Muscle layer of colon (tissue), 2 donors: ENCODE measurements around the gene PDGFA.
"Not testable (repeated sequence)": the region's sequence is repeated elsewhere in the genome, so short reads cannot be mapped to it uniquely, and the experiment has no call there.

Source experiments
- H3K27ac ChIP-seq: one replicate; pipeline ENCODE4 v1.7.0; 2013; ENCODE audit warnings: low read depth, mild to moderate bottlenecking, low read length, moderate library complexity
- H3K27me3 ChIP-seq, 2 donors: one replicate each; pipeline ENCODE4 v1.7.0; 2013; ENCODE audit warnings: low read length in 2 of 2, mild to moderate bottlenecking in 2 of 2; ENCODE audit not compliant: insufficient read depth in 2 of 2, control insufficient read depth in 1 of 2
- H3K36me3 ChIP-seq: one replicate; pipeline ENCODE4 v1.7.0; 2013; ENCODE audit warnings: mild to moderate bottlenecking, low read length; ENCODE audit not compliant: insufficient read depth
- H3K4me1 ChIP-seq: one replicate; pipeline ENCODE4 v1.7.0; 2013; ENCODE audit warnings: mild to moderate bottlenecking, low read length; ENCODE audit not compliant: insufficient read depth
- H3K4me3 ChIP-seq, 2 donors: one replicate each; pipeline ENCODE4 v1.7.0; 2013; ENCODE audit warnings: low read length in 2 of 2, low read depth in 1 of 2, mild to moderate bottlenecking in 1 of 2, moderate library complexity in 1 of 2
- H3K9ac ChIP-seq: one replicate; pipeline ENCODE4 v1.7.0; 2013; ENCODE audit warnings: low read length
- H3K9me3 ChIP-seq: one replicate; pipeline ENCODE4 v1.7.0; 2013; ENCODE audit warnings: mild to moderate bottlenecking, low read length
- donor health status: abdominal sarcoma.
- donor health status: Adenocarcinoma of cecum.

The PDGFA gene

GRCh38 chr7:560966-561630 is 41.5 kb upstream of the PDGFA start:
- Histone ChIP-seq H3K27ac (no peak overlapping the region), H3K4me1 (no peaks in the 10 kb centered on the region), H3K9me3 (no peaks in the 10 kb centered on the region), H3K4me3 (no peak overlapping the region), H3K36me3 (no peaks in the 10 kb centered on the region), H3K27me3 (no peaks in the 10 kb centered on the region), H3K9ac (no peak overlapping the region)

- no peaks in the 10 kb centered on the region for H3K36me3 ChIP-seq
These were observed 39.7 kb upstream of the PDGFA start for GRCh38 chr7:559396-559705.

GRCh38 chr7:557558-557881 is 37.9 kb upstream of the PDGFA start:
- Histone ChIP-seq H3K27ac (no peak overlapping the region), H3K9me3 (no peaks in the 10 kb centered on the region), H3K27me3 (no peaks in the 10 kb centered on the region), H3K4me3 (no peak overlapping the region), H3K36me3 (no peaks in the 10 kb centered on the region), H3K4me1 (no peaks in the 10 kb centered on the region), H3K9ac (no peak overlapping the region)

More at GRCh38 chr7:559396-559705, 39.7 kb upstream of the PDGFA start:
- no peak overlapping the region for H3K4me3 ChIP-seq
- no peak overlapping the region for H3K9ac ChIP-seq
- no peaks in the 10 kb centered on the region for H3K4me1 ChIP-seq
- H3K9me3 ChIP-seq, result no peaks in the 10 kb centered on the region
- no peak overlapping the region for H3K27ac ChIP-seq
- H3K27me3 ChIP-seq, result no peaks in the 10 kb centered on the region

GRCh38 chr7:556837-557557 is 37.4 kb upstream of the PDGFA start:
- Histone ChIP-seq H3K4me3 (no peak overlapping the region), H3K36me3 (no peaks in the 10 kb centered on the region), H3K9me3 (no peaks in the 10 kb centered on the region), H3K27ac (no peak overlapping the region), H3K27me3 (no peaks in the 10 kb centered on the region), H3K4me1 (no peaks in the 10 kb centered on the region), H3K9ac (no peak overlapping the region)

- no peaks in the 10 kb centered on the region for H3K27me3 ChIP-seq
- H3K4me3 ChIP-seq, result no peak overlapping the region
- no peak overlapping the region for H3K9ac ChIP-seq
- H3K9me3 ChIP-seq, result no peaks in the 10 kb centered on the region
- no peaks in the 10 kb centered on the region for H3K4me1 ChIP-seq
- H3K36me3 ChIP-seq, result no peaks in the 10 kb centered on the region
- no peak overlapping the region for H3K27ac ChIP-seq
These were observed 36.7 kb upstream of the PDGFA start for GRCh38 chr7:556291-556826.

GRCh38 chr7:555551-556160 is 36.0 kb upstream of the PDGFA start:
- H3K27ac ChIP-seq, result no peak overlapping the region
- no peaks in the 10 kb centered on the region for H3K36me3 ChIP-seq
- H3K4me3 ChIP-seq, result no peak overlapping the region
- H3K9ac ChIP-seq, result no peak overlapping the region
- H3K4me1 ChIP-seq, result no peaks in the 10 kb centered on the region
- no peaks in the 10 kb centered on the region for H3K27me3 ChIP-seq
- H3K9me3 ChIP-seq, result no peaks in the 10 kb centered on the region

GRCh38 chr7:553636-554111 is 34.0 kb upstream of the PDGFA start:
- Histone ChIP-seq H3K9ac (no peak overlapping the region), H3K9me3 (no peaks in the 10 kb centered on the region), H3K4me3 (no peak overlapping the region), H3K27ac (no peak overlapping the region), H3K36me3 (no peaks in the 10 kb centered on the region), H3K4me1 (no peaks in the 10 kb centered on the region), H3K27me3 (no peaks in the 10 kb centered on the region)

GRCh38 chr7:552868-553635 is 33.4 kb upstream of the PDGFA start:
- H3K27me3 ChIP-seq, result no peaks in the 10 kb centered on the region
- H3K36me3 ChIP-seq, result no peaks in the 10 kb centered on the region
- H3K9ac ChIP-seq, result no peak overlapping the region
- no peaks in the 10 kb centered on the region for H3K4me1 ChIP-seq
- H3K9me3 ChIP-seq, result no peaks in the 10 kb centered on the region
- no peak overlapping the region for H3K4me3 ChIP-seq
- no peak overlapping the region for H3K27ac ChIP-seq

- not testable (repeated sequence) for H3K9ac ChIP-seq, H3K4me3 ChIP-seq, H3K27me3 ChIP-seq, H3K27ac ChIP-seq, H3K9me3 ChIP-seq, H3K4me1 ChIP-seq, H3K36me3 ChIP-seq
These were observed 32.7 kb upstream of the PDGFA start for GRCh38 chr7:552151-552867.

- not testable (repeated sequence) for H3K9ac ChIP-seq, H3K36me3 ChIP-seq, H3K27ac ChIP-seq
These were observed 31.9 kb upstream of the PDGFA start for GRCh38 chr7:551615-551970.

More at GRCh38 chr7:551615-551970, 31.9 kb upstream of the PDGFA start:
- H3K4me3 ChIP-seq, H3K4me1 ChIP-seq, H3K9me3 ChIP-seq, H3K27me3 ChIP-seq: not testable (repeated sequence)
